ENCODE results near the gene SUPT7L.

DNA sequence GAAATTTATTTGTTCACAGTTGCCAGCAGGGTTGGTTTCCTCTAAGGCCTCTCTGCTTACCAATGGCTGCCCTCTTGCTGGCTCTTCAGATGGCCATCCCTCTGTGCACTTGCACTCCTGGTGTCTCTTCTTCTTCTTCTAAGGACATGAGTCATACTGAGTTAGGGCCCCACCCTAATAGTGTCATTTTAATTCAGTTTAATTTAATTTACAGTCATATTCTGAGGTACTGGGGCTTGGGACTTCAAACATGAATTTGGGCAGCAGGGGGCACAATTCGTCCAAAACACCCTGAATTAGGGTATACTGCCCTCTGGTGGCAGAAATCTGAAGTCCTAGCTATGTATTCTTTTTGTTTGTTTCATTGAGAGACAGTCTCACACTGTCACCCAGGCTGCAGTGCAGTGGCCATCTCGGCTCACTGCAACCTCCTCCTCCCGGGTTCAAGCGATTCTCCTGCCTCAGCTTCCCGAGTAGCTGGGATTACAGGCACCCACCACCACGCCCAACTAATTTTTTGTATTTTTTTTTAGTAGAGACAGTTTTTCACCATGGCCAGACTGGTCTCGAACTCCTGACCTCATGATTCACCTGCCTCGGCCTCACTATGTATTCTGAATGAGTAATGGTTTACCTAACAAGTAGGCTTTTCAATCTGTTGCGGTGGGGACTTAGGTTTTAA lies 20.1 kb upstream of the SUPT7L start:
- TF ChIP-seq EZH2 (IDR thresholded peaks at IDR 0.05) (no peak), POLR2AphosphoS5 (IDR thresholded peaks at IDR 0.05; ENCODE audit: borderline replicate concordance, low read depth, low read length) (no peak)

Measured in SK-N-MC (cell line).